ENCODE data around the gene LBHD2.

GRCh38 chr14:103073367-103073875, 10.6 kb upstream of the LBHD2 start:
- TF ChIP-seq, protein P1, sequence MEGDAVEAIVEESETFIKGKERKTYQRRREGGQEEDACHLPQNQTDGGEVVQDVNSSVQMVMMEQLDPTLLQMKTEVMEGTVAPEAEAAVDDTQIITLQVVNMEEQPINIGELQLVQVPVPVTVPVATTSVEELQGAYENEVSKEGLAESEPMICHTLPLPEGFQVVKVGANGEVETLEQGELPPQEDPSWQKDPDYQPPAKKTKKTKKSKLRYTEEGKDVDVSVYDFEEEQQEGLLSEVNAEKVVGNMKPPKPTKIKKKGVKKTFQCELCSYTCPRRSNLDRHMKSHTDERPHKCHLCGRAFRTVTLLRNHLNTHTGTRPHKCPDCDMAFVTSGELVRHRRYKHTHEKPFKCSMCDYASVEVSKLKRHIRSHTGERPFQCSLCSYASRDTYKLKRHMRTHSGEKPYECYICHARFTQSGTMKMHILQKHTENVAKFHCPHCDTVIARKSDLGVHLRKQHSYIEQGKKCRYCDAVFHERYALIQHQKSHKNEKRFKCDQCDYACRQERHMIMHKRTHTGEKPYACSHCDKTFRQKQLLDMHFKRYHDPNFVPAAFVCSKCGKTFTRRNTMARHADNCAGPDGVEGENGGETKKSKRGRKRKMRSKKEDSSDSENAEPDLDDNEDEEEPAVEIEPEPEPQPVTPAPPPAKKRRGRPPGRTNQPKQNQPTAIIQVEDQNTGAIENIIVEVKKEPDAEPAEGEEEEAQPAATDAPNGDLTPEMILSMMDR (conservative IDR thresholded peaks at IDR 0.05; ENCODE audit: low read length) = no peak
- no peak for TF ChIP-seq EZH2phosphoT487 (IDR thresholded peaks at IDR 0.05; ENCODE audit: borderline replicate concordance, low read depth, low read length)

Data from OCI-LY7 (cell line).